Colon (tissue), 2 donors: ENCODE measurements around the gene MYF5.

Source experiments
- FAIRE-seq: peaks from 2 replicates; lab custom pipeline; 2012; peaks lifted over from hg19 to GRCh38; lab: Jason Lieb, UNC
- donor health status: control.
- donor health status: control.

The MYF5 gene

GRCh38 chr12:80707830-80708258 is 8.9 kb upstream of the MYF5 start:
- FAIRE-seq = no peak

- FAIRE-seq = no peak
Observed at GRCh38 chr12:80708259-80708974, 8.3 kb upstream of the MYF5 start.

- FAIRE-seq = no peak
Observed at GRCh38 chr12:80708975-80709328, 7.8 kb upstream of the MYF5 start.

- no peak for FAIRE-seq
Observed at GRCh38 chr12:80709811-80710726, 6.6 kb upstream of the MYF5 start.

GRCh38 chr12:80710727-80711449 is 5.8 kb upstream of the MYF5 start:
- no peak for FAIRE-seq

GRCh38 chr12:80711866-80712265 is 4.8 kb upstream of the MYF5 start:
- FAIRE-seq = no peak

GRCh38 chr12:80712866-80713265 is 3.8 kb upstream of the MYF5 start:
- FAIRE-seq = no peak

- FAIRE-seq = no peak
Observed at GRCh38 chr12:80713419-80713818, 3.3 kb upstream of the MYF5 start.

GRCh38 chr12:80714055-80714454 is 2.7 kb upstream of the MYF5 start:
- FAIRE-seq = no peak

GRCh38 chr12:80714846-80715245 is 1.9 kb upstream of the MYF5 start:
- FAIRE-seq = no peak

- no peak for FAIRE-seq
Observed at GRCh38 chr12:80715713-80716249, 931 bp upstream of the MYF5 start.

GRCh38 chr12:80717856-80718255 is 1.1 kb downstream of the MYF5 start:
- FAIRE-seq = no peak

GRCh38 chr12:80720516-80720915 is 3.8 kb downstream of the MYF5 start:
- FAIRE-seq = no peak

GRCh38 chr12:80721326-80721725 is 4.6 kb downstream of the MYF5 start:
- FAIRE-seq = no peak

GRCh38 chr12:80745851-80746505 is 29.3 kb downstream of the MYF5 start:
- FAIRE-seq = no peak

GRCh38 chr12:80747800-80748199 is 31.1 kb downstream of the MYF5 start:
- FAIRE-seq = no peak

GRCh38 chr12:80749456-80749855 is 32.7 kb downstream of the MYF5 start:
- no peak for FAIRE-seq

- no peak for FAIRE-seq
Observed at GRCh38 chr12:80752464-80752863, 35.8 kb downstream of the MYF5 start.

- no peak for FAIRE-seq
Observed at GRCh38 chr12:80754274-80754673, 37.6 kb downstream of the MYF5 start.

GRCh38 chr12:80756875-80757274 is 40.2 kb downstream of the MYF5 start:
- no peak for FAIRE-seq

- no peak for FAIRE-seq
Observed at GRCh38 chr12:80761838-80762237, 45.1 kb downstream of the MYF5 start.

- FAIRE-seq = no peak
Observed at GRCh38 chr12:80763874-80764273, 47.2 kb downstream of the MYF5 start.
